ENCODE measurements around the gene BOLA1.

BOLA1 gene

GRCh38 chr1:149888247-149888998 lies 10.9 kb upstream of the BOLA1 start:
- Histone ChIP-seq H3K27ac (ENCODE audit: low read depth, low read length) (peak overlapping the region; percentile 98), H3K79me2 (ENCODE audit: control insufficient read depth, low read length) (no peaks in the 10 kb centered on the region), H3K4me3 (ENCODE audit: low read length) (peak overlapping the region; percentile 75), H3K27me3 (ENCODE audit: control insufficient read depth, low read length) (no peaks in the 10 kb centered on the region), H4K20me1 (ENCODE audit: control insufficient read depth, insufficient read depth, low read depth, low read length) (no peaks in the 10 kb centered on the region), H3K9me2 (replicated peaks; ENCODE audit: control insufficient read depth, low read length) (no peaks in the 10 kb centered on the region), H3F3A (ENCODE audit: control insufficient read depth, insufficient read depth) (peaks cover 42% of the 10 kb centered on the region), H3K36me3 (ENCODE audit: control insufficient read depth, low read length) (peaks cover 4% of the 10 kb centered on the region), H3K4me2 (ENCODE audit: low read length) (peak overlapping the region; percentile 86), H3K9me3 (ENCODE audit: control insufficient read depth, insufficient read depth, low read length) (no peaks in the 10 kb centered on the region), H3K4me1 (ENCODE audit: control insufficient read depth, low read length) (peaks cover 56% of the 10 kb centered on the region)
- TF ChIP-seq EZH2phosphoT487 (IDR thresholded peaks at IDR 0.05; ENCODE audit: borderline replicate concordance, low read length) (no peak), CTCF (IDR thresholded peaks at IDR 0.05; ENCODE audit: low read depth, low read length, poor library complexity, severe bottlenecking) (peak; percentile 71)

- peaks cover 40% of the 10 kb centered on the region for H3F3A ChIP-seq (ENCODE audit: control insufficient read depth, insufficient read depth)
- H3K9me3 ChIP-seq (ENCODE audit: control insufficient read depth, insufficient read depth, low read length) = no peaks in the 10 kb centered on the region
- no peaks in the 10 kb centered on the region for H4K20me1 ChIP-seq (ENCODE audit: control insufficient read depth, insufficient read depth, low read depth, low read length)
- peak overlapping the region; percentile 98 for H3K27ac ChIP-seq (ENCODE audit: low read depth, low read length)
- TF ChIP-seq EZH2phosphoT487 (IDR thresholded peaks at IDR 0.05; ENCODE audit: borderline replicate concordance, low read length) = no peak
- no peak for TF ChIP-seq CTCF (IDR thresholded peaks at IDR 0.05; ENCODE audit: low read depth, low read length, poor library complexity, severe bottlenecking)
- H3K4me3 ChIP-seq (ENCODE audit: low read length) = peak overlapping the region; percentile 75
- peak overlapping the region; percentile 86 for H3K4me2 ChIP-seq (ENCODE audit: low read length)
- H3K27me3 ChIP-seq (ENCODE audit: control insufficient read depth, low read length) = no peaks in the 10 kb centered on the region
- no peaks in the 10 kb centered on the region for H3K79me2 ChIP-seq (ENCODE audit: control insufficient read depth, low read length)
- peaks cover 4% of the 10 kb centered on the region for H3K36me3 ChIP-seq (ENCODE audit: control insufficient read depth, low read length)
- H3K4me1 ChIP-seq (ENCODE audit: control insufficient read depth, low read length) = peaks cover 51% of the 10 kb centered on the region
- no peaks in the 10 kb centered on the region for H3K9me2 ChIP-seq (replicated peaks; ENCODE audit: control insufficient read depth, low read length)
Measured at GRCh38 chr1:149888999-149889289, 10.4 kb upstream of the BOLA1 start.

- H3K4me3 ChIP-seq (ENCODE audit: low read length) = no peak overlapping the region
- no peaks in the 10 kb centered on the region for H4K20me1 ChIP-seq (ENCODE audit: control insufficient read depth, insufficient read depth, low read depth, low read length)
- H3K4me1 ChIP-seq (ENCODE audit: control insufficient read depth, low read length) = peaks cover 13% of the 10 kb centered on the region
- H3K4me2 ChIP-seq (ENCODE audit: low read length) = no peak overlapping the region
- no peaks in the 10 kb centered on the region for H3K36me3 ChIP-seq (ENCODE audit: control insufficient read depth, low read length)
- no peaks in the 10 kb centered on the region for H3K9me2 ChIP-seq (replicated peaks; ENCODE audit: control insufficient read depth, low read length)
- TF ChIP-seq EZH2phosphoT487 (IDR thresholded peaks at IDR 0.05; ENCODE audit: borderline replicate concordance, low read length) (no peak), CTCF (IDR thresholded peaks at IDR 0.05; ENCODE audit: low read depth, low read length, poor library complexity, severe bottlenecking) (no peak)
- H3F3A ChIP-seq (ENCODE audit: control insufficient read depth, insufficient read depth) = peaks cover 4% of the 10 kb centered on the region; the same call in 1 of the 2 replicates
- no peak overlapping the region for H3K27ac ChIP-seq (ENCODE audit: low read depth, low read length)
- H3K79me2 ChIP-seq (ENCODE audit: control insufficient read depth, low read length) = no peaks in the 10 kb centered on the region; the same call in 1 of the 2 replicates
- no peaks in the 10 kb centered on the region for H3K27me3 ChIP-seq (ENCODE audit: control insufficient read depth, low read length)
- H3K9me3 ChIP-seq (ENCODE audit: control insufficient read depth, insufficient read depth, low read length) = no peaks in the 10 kb centered on the region
Measured at GRCh38 chr1:149896575-149896974, 2.8 kb upstream of the BOLA1 start.
